ENCODE data around the gene HELB. TPM values are rescaled to one million over a fixed set of nuclear protein-coding genes. Genes with fewer than 3 reads are reported as not detected.

HELB gene
- total and polyA plus RNA-seq, 2 of the 4 experiments (the other 2 are of a cell fraction): 0.72 to 2.9 TPM

DNA sequence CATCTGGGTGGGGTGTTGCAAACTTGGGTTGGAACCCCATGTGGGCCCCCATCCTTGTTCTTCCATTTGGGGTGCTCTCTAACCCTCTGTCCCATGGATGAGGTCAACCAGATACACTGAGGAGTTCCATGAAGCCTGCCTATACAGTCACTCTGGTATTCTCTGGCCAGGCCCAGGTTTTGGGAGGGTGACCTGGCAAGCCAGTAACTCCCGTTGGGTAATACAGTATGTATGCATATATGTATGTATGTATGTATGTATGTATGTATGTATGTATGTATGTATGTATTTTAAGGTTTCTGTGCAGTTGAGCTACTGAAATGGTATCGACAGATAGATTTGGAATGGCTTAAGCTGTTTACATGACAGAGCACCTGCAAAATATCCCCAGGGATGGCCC, 12.8 kb upstream of the HELB start:
- Histone ChIP-seq H3K4ac (ENCODE audit: low read depth, low read length) (no peak overlapping the region), H2BK120ac (ENCODE audit: low read depth, low read length) (no peak overlapping the region), H2AK9ac (replicated peaks; ENCODE audit: low read depth, low read length, poor library complexity) (no peak overlapping the region), H3K4me2 (ENCODE audit: low read depth, low read length) (no peak overlapping the region), H3K23ac (ENCODE audit: low read depth, low read length) (no peak overlapping the region), H2BK20ac (ENCODE audit: low read depth, low read length) (no peak overlapping the region), H3K18ac (ENCODE audit: low read depth, low read length) (no peak overlapping the region), H3K4me1 (ENCODE audit: control insufficient read depth, insufficient read depth, low read length) (no peaks in the 10 kb centered on the region), H4K8ac (ENCODE audit: low read depth in 2 of 2, low read length in 2 of 2) (no peak overlapping the region), H3K27ac (ENCODE audit: insufficient read depth, low read length) (no peak overlapping the region), H3K9me1 (ENCODE audit: insufficient read depth, low read length) (no peaks in the 10 kb centered on the region), H3K9me3 (ENCODE audit: control insufficient read depth, insufficient read depth, low read length) (no peaks in the 10 kb centered on the region), H3K27me3 (ENCODE audit: control insufficient read depth, insufficient read depth, low read length) (peaks cover 4% of the 10 kb centered on the region), H2BK15ac (ENCODE audit: low read depth, low read length) (no peak overlapping the region), H2AFZ (replicated peaks; ENCODE audit: low read length, poor library complexity) (no peak overlapping the region), H2AK5ac (ENCODE audit: low read depth, low read length) (no peak overlapping the region), H4K5ac (ENCODE audit: low read depth, low read length) (no peak overlapping the region), H3K56ac (ENCODE audit: extremely low read depth, insufficient read depth, low read length) (no peak overlapping the region), H3K36me3 (ENCODE audit: control insufficient read depth, insufficient read depth, low read length) (no peaks in the 10 kb centered on the region), H4K91ac (ENCODE audit: insufficient read depth, low read depth, low read length) (no peak overlapping the region), H3K14ac (replicated peaks; ENCODE audit: low read depth, low read length) (no peak overlapping the region), H3K9ac (ENCODE audit: low read depth, low read length) (no peak overlapping the region), H3K79me1 (ENCODE audit: low read depth in 1 of 2, low read length in 2 of 2) (no peaks in the 10 kb centered on the region), H2BK5ac (ENCODE audit: low read depth, low read length, poor library complexity, severe bottlenecking) (no peak overlapping the region), H3K4me3 (ENCODE audit: insufficient read depth, low read depth, low read length) (no peak overlapping the region), H4K20me1 (ENCODE audit: insufficient read depth, low read length) (no peaks in the 10 kb centered on the region)
- DNase-seq: no peak
- ChIA-PET CTCF (no interaction called here), POLR2A (ENCODE audit: unreplicated experiment) (no interaction called here)
- intact Hi-C loops (cut with micrococcal nuclease): no loop called here
- WGBS, 2 experiments (ENCODE audit: extremely low coverage in 2 of 2, insufficient read length in 1 of 2): 63% methylated on average over 1 of the region's 2 CpGs; no CpG with 5 or more reads in 1 of the 2 experiments
- BruUV-seq (replicated peaks): no TSS peak
- no peak for ATAC-seq (ENCODE audit: low read depth)
- in situ Hi-C loops (cut with MboI; ENCODE audit: low sequenced_read_pairs): no loop called here
- TF ChIP-seq, protein P1, sequence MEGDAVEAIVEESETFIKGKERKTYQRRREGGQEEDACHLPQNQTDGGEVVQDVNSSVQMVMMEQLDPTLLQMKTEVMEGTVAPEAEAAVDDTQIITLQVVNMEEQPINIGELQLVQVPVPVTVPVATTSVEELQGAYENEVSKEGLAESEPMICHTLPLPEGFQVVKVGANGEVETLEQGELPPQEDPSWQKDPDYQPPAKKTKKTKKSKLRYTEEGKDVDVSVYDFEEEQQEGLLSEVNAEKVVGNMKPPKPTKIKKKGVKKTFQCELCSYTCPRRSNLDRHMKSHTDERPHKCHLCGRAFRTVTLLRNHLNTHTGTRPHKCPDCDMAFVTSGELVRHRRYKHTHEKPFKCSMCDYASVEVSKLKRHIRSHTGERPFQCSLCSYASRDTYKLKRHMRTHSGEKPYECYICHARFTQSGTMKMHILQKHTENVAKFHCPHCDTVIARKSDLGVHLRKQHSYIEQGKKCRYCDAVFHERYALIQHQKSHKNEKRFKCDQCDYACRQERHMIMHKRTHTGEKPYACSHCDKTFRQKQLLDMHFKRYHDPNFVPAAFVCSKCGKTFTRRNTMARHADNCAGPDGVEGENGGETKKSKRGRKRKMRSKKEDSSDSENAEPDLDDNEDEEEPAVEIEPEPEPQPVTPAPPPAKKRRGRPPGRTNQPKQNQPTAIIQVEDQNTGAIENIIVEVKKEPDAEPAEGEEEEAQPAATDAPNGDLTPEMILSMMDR (conservative IDR thresholded peaks at IDR 0.05; ENCODE audit: low read depth, low read length): no peak
- TF ChIP-seq RCOR1 (IDR thresholded peaks at IDR 0.05; ENCODE audit: insufficient replicate concordance, low read length): no peak
- no peak for TF ChIP-seq NFE2L2 (IDR thresholded peaks at IDR 0.05; ENCODE audit: low read depth, low read length)
- TF ChIP-seq SMC3 (IDR thresholded peaks at IDR 0.05; ENCODE audit: low read depth, low read length): no peak
- no peak for TF ChIP-seq RAD21 (IDR thresholded peaks at IDR 0.05; ENCODE audit: low read length)
- dilution Hi-C loops (cut with HindIII; ENCODE audit: low sequenced_read_pairs, unreplicated experiment): no loop called here
